ENCODE data around the gene PREB.

PREB gene

GRCh38 chr2:27084297-27085061, 50.0 kb downstream of the PREB start:
- H3K4me2 ChIP-seq (ENCODE audit: low read depth, low read length, poor library complexity, severe bottlenecking): no peak overlapping the region
- no peaks in the 10 kb centered on the region for H3K79me2 ChIP-seq (ENCODE audit: insufficient read depth, low read length)
- no peak overlapping the region for H3K9ac ChIP-seq (ENCODE audit: low read length)
- H3K27me3 ChIP-seq (ENCODE audit: low read length): no peaks in the 10 kb centered on the region
- no peak overlapping the region for H3K27ac ChIP-seq (ENCODE audit: low read depth, low read length)
- H3K9me2 ChIP-seq (replicated peaks; ENCODE audit: insufficient read depth, low read length): no peaks in the 10 kb centered on the region
- H3K4me3 ChIP-seq (ENCODE audit: insufficient read depth, low read length, poor library complexity, severe bottlenecking): no peak overlapping the region
- no peak for TF ChIP-seq CTCF (IDR thresholded peaks at IDR 0.05; ENCODE audit: insufficient read depth, low read length, poor library complexity, severe bottlenecking)
- TF ChIP-seq EZH2phosphoT487 (conservative IDR thresholded peaks at IDR 0.05; ENCODE audit: low read length): no peak
- H3K9me3 ChIP-seq (ENCODE audit: insufficient read depth, low read length): no peaks in the 10 kb centered on the region
- 0 out of 2 replicates have a peak, but pooled peaks cover 3% of the 10 kb centered on the region for H3F3A ChIP-seq (ENCODE audit: insufficient read depth)
- no peaks in the 10 kb centered on the region for H4K20me1 ChIP-seq (ENCODE audit: low read depth, low read length)
- H3K36me3 ChIP-seq (ENCODE audit: low read length): no peaks in the 10 kb centered on the region
- H2AFZ ChIP-seq (ENCODE audit: low read depth, low read length, severe bottlenecking): no peak overlapping the region

GRCh38 chr2:27083410-27084296, 50.8 kb downstream of the PREB start:
- H3K9me2 ChIP-seq (replicated peaks; ENCODE audit: insufficient read depth, low read length): no peaks in the 10 kb centered on the region

GRCh38 chr2:27082773-27083409, 51.5 kb downstream of the PREB start:
- Histone ChIP-seq H3K36me3 (ENCODE audit: low read length) (no peaks in the 10 kb centered on the region), H3K9ac (ENCODE audit: low read length) (no peak overlapping the region), H3K4me2 (ENCODE audit: low read depth, low read length, poor library complexity, severe bottlenecking) (no peak overlapping the region), H3K27me3 (ENCODE audit: low read length) (no peaks in the 10 kb centered on the region), H3K79me2 (ENCODE audit: insufficient read depth, low read length) (no peaks in the 10 kb centered on the region), H4K20me1 (ENCODE audit: low read depth, low read length) (no peaks in the 10 kb centered on the region), H2AFZ (ENCODE audit: low read depth, low read length, severe bottlenecking) (no peak overlapping the region), H3K9me2 (replicated peaks; ENCODE audit: insufficient read depth, low read length) (no peaks in the 10 kb centered on the region), H3K27ac (ENCODE audit: low read depth, low read length) (no peak overlapping the region), H3F3A (ENCODE audit: insufficient read depth) (0 out of 2 replicates have a peak, but pooled peaks cover 3% of the 10 kb centered on the region), H3K9me3 (ENCODE audit: insufficient read depth, low read length) (no peaks in the 10 kb centered on the region), H3K4me3 (ENCODE audit: insufficient read depth, low read length, poor library complexity, severe bottlenecking) (no peak overlapping the region)
- no peak for TF ChIP-seq EZH2phosphoT487 (conservative IDR thresholded peaks at IDR 0.05; ENCODE audit: low read length)
- no peak for TF ChIP-seq CTCF (IDR thresholded peaks at IDR 0.05; ENCODE audit: insufficient read depth, low read length, poor library complexity, severe bottlenecking)

More at GRCh38 chr2:27083410-27084296, 50.8 kb downstream of the PREB start:
- Histone ChIP-seq H3K4me3 (ENCODE audit: insufficient read depth, low read length, poor library complexity, severe bottlenecking) (no peak overlapping the region), H4K20me1 (ENCODE audit: low read depth, low read length) (no peaks in the 10 kb centered on the region), H3K36me3 (ENCODE audit: low read length) (no peaks in the 10 kb centered on the region), H3K27ac (ENCODE audit: low read depth, low read length) (no peak overlapping the region), H3K27me3 (ENCODE audit: low read length) (no peaks in the 10 kb centered on the region), H3F3A (ENCODE audit: insufficient read depth) (0 out of 2 replicates have a peak, but pooled peaks cover 3% of the 10 kb centered on the region), H2AFZ (ENCODE audit: low read depth, low read length, severe bottlenecking) (no peak overlapping the region), H3K4me2 (ENCODE audit: low read depth, low read length, poor library complexity, severe bottlenecking) (no peak overlapping the region), H3K79me2 (ENCODE audit: insufficient read depth, low read length) (no peaks in the 10 kb centered on the region), H3K9ac (ENCODE audit: low read length) (no peak overlapping the region), H3K9me3 (ENCODE audit: insufficient read depth, low read length) (no peaks in the 10 kb centered on the region)
- TF ChIP-seq EZH2phosphoT487 (conservative IDR thresholded peaks at IDR 0.05; ENCODE audit: low read length): no peak
- no peak for TF ChIP-seq CTCF (IDR thresholded peaks at IDR 0.05; ENCODE audit: insufficient read depth, low read length, poor library complexity, severe bottlenecking)
